HCT116 (cell line): ENCODE data around the gene LPCAT2.

ENCODE experiments used
- EZH2 ChIP-seq: fragments of 200-600 bp; sonication (generic); IDR thresholded peaks from 2 replicates; pipeline ENCODE4 v1.6.1; 2017; ENCODE audit warnings: antibody characterized with exemption, mixed run types
- EZH2phosphoT487 ChIP-seq: fragments of 200-600 bp; IDR thresholded peaks from 2 replicates; pipeline ENCODE4 v1.6.1; 2018; ENCODE audit warnings: antibody characterized with exemption, borderline replicate concordance
- POLR2A ChIP-seq: IDR thresholded peaks from 2 replicates; pipeline ENCODE4 v1.7.0; 2011; ENCODE audit warnings: borderline replicate concordance; ENCODE audit not compliant: insufficient read depth, insufficient read length; ENCODE audit errors: extremely low read depth
- RAD21 ChIP-seq: IDR thresholded peaks from 2 replicates; pipeline ENCODE4 v1.6.1; 2012; ENCODE audit warnings: low read depth, mild to moderate bottlenecking
- TF ChIP-seq, protein P1 (sequence below): IDR thresholded peaks from 2 replicates; pipeline ENCODE4 v1.6.1; 2012
- TF ChIP-seq, protein P2 (sequence below), 3 experiments: fragments of 200-600 bp in 1 of 3; sonication (generic) in 1 of 3; IDR thresholded peaks in 2 of 3; conservative IDR thresholded peaks in 1 of 3; 2 replicates each; pipeline ENCODE4 v1.5.1; 2012 to 2017; ENCODE audit warnings: low read depth in 2 of 3, low read length in 2 of 3, antibody characterized with exemption in 1 of 3, borderline replicate concordance in 1 of 3, control low read depth in 1 of 3, mild to moderate bottlenecking in 1 of 3, mixed read lengths in 1 of 3, mixed run types in 1 of 3, moderate library complexity in 1 of 3; ENCODE audit not compliant: insufficient read depth in 1 of 3

DNA sequence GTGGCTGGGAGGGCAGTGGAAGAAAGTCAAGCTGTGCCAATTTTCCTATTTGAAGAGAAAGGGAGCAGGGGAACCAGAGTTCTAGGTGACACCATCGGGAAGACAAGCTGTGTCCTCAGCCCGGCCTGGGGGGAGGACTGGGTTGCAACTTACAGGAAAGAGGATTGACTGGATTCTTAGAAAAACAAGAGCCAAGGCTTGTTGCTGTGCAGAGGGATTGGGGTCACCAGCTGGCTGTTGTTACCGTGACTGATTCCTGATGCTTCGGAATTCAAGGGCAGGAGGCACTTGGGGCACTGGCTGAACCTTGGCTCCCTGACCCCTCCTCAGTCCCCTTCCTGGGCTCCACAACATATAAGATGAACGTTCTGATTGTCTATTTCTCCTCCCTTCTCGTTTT, 46.6 kb upstream of the LPCAT2 start:
- TF ChIP-seq, protein P1, sequence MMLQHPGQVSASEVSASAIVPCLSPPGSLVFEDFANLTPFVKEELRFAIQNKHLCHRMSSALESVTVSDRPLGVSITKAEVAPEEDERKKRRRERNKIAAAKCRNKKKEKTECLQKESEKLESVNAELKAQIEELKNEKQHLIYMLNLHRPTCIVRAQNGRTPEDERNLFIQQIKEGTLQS = no peak
- TF ChIP-seq, protein P2, sequence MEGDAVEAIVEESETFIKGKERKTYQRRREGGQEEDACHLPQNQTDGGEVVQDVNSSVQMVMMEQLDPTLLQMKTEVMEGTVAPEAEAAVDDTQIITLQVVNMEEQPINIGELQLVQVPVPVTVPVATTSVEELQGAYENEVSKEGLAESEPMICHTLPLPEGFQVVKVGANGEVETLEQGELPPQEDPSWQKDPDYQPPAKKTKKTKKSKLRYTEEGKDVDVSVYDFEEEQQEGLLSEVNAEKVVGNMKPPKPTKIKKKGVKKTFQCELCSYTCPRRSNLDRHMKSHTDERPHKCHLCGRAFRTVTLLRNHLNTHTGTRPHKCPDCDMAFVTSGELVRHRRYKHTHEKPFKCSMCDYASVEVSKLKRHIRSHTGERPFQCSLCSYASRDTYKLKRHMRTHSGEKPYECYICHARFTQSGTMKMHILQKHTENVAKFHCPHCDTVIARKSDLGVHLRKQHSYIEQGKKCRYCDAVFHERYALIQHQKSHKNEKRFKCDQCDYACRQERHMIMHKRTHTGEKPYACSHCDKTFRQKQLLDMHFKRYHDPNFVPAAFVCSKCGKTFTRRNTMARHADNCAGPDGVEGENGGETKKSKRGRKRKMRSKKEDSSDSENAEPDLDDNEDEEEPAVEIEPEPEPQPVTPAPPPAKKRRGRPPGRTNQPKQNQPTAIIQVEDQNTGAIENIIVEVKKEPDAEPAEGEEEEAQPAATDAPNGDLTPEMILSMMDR (IDR thresholded peaks at IDR 0.05 in 2 of 3, conservative IDR thresholded peaks at IDR 0.05 in 1 of 3; ENCODE audit: borderline replicate concordance in 1 of 3, insufficient read depth in 1 of 3, low read depth in 2 of 3, low read length in 2 of 3) = no peak
- TF ChIP-seq RAD21 (no peak), POLR2A (no peak), EZH2 (no peak), EZH2phosphoT487 (no peak)
